ENCODE data around the gene EPB41L2.

GRCh38 chr6:130838250-130838860, 224.7 kb downstream of the EPB41L2 start:
- TF ChIP-seq CTCF (IDR thresholded peaks at IDR 0.05) (no peak), POLR2A (IDR thresholded peaks at IDR 0.05) (no peak)
